Activated CD4-positive, alpha-beta T cell treated with anti-CD3 and anti-CD28 coated beads, Interleukin-2, amount 10 ng/mL, durations not matched to agents 7 days and 5 days (primary cell): ENCODE data around the gene PARD6B. TPM values are rescaled to one million over a fixed set of nuclear protein-coding genes. Genes with fewer than 3 reads are reported as not detected.
"Not testable (repeated sequence)": the region's sequence is repeated elsewhere in the genome, so short reads cannot be mapped to it uniquely, and the experiment has no call there.

Source experiments
- CTCF ChIA-PET: fragments of 350-600 bp; sonication (Branson Sonifier 250); formaldehyde crosslinking; loops from one replicate; lab custom pipeline; 2021; ENCODE audit warnings: antibody characterized with exemption; lab: Charles Lee
- POLR2A ChIA-PET: fragments of 350-600 bp; sonication (Branson Sonifier 250); formaldehyde crosslinking; loops from one replicate; lab custom pipeline; 2021; ENCODE audit warnings: antibody characterized with exemption; lab: Charles Lee
- DNase-seq: peaks from one replicate; pipeline ENCODE4 v3.0.0-alpha.2; 2020
- H3K27ac Mint-ChIP-seq: one replicate; pipeline ENCODE4 v1.8.0; 2021; ENCODE audit warnings: mild to moderate bottlenecking, moderate library complexity, mixed read lengths
- H3K27me3 Mint-ChIP-seq: one replicate; pipeline ENCODE4 v1.8.0; 2021; ENCODE audit warnings: mixed read lengths
- H3K36me3 Mint-ChIP-seq: one replicate; pipeline ENCODE4 v1.8.0; 2021; ENCODE audit warnings: low read depth, mixed read lengths
- H3K4me1 Mint-ChIP-seq: one replicate; pipeline ENCODE4 v1.8.0; 2021; ENCODE audit warnings: mixed read lengths
- H3K4me3 Mint-ChIP-seq: one replicate; pipeline ENCODE4 v1.8.0; 2021; ENCODE audit warnings: mild to moderate bottlenecking, moderate library complexity, mixed read lengths
- H3K9me3 Mint-ChIP-seq: one replicate; pipeline ENCODE4 v1.8.0; 2021; ENCODE audit warnings: mixed read lengths
- total RNA-seq, 2 experiments: library from RNA; stranded (reverse); gene quantifications; one replicate each; pipeline ENCODE4 v1.2.3, GENCODE V29; 2021

The PARD6B gene
- total RNA-seq, 2 experiments from 2014 or later, result 4.2 to 4.4 TPM

DNA sequence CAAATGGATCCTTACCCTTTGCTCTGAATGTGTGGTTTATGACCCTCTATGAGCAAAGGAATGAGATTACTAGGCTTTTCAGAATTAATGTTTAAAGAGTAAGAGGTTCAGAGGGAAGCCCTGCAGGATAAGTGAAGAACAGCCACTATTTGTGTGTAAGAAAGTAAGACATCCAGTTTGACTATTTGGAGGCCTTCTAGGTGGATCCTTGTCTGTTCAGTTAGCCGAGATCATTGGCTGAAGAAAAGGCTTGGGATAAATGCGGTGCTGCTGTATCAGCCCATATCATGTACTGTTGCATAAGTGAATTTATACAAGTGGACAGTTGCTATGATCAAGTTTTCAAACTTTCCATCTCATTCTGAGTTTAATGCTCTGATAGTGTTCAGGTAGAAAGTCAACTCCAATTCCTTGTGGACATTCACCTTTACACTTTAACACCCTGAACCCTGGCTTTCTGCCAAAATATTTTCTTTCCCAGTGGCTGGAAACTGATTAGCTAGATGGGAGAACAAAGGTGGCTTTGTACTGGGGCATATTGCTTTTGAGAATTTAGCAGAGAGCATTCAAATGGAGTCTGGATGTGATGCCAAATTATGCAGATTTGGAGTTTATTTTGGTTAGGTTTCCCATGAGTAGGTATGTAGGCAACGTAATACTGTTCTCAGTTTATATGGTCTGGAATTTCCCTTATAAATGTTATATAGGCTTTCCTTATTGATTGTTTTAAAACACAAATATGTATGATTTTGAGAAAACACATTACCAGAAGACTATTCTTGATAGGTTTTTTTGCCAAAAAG is 15.0 kb downstream of the PARD6B start:
- Mint-ChIP-seq H3K4me3 (no peak overlapping the region), H3K27ac (no peak overlapping the region), H3K4me1 (peaks cover 27% of the 10 kb centered on the region), H3K27me3 (no peaks in the 10 kb centered on the region), H3K36me3 (peaks cover 11% of the 10 kb centered on the region), H3K9me3 (no peaks in the 10 kb centered on the region)
- ChIA-PET CTCF (interaction anchor here (1.0 to 1.4 kb wide), 3 partner anchors 20 to 72 kb away, joined by 3 to 5 read pairs (median 3); no protein-coding TSS in a partner anchor), POLR2A (interaction anchor here (0.6 kb wide), 1 partner anchor 102 kb away, joined by 4 read pairs; no protein-coding TSS in a partner anchor)
- no peak for DNase-seq

DNA sequence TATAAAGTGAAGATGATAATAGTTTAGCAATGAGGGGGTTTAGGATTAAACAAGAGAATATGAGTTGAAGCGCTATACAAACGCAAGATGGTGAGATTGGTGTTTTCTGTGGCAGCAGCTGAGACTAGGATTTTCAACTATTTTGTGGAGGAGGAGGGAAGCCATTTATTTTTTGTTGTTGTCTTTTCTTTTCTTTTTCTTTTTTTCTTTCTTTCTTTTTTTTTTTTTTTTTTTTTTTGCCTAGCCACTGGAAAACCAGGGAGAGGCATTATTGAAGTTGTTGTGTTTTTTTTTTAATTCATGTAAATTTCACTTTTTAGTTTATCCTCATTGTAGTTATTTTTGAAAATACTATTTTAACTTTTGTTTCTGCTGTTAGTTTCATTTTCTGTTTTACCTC is 15.9 kb downstream of the PARD6B start:
- H3K9me3 Mint-ChIP-seq, result no peaks in the 10 kb centered on the region

DNA sequence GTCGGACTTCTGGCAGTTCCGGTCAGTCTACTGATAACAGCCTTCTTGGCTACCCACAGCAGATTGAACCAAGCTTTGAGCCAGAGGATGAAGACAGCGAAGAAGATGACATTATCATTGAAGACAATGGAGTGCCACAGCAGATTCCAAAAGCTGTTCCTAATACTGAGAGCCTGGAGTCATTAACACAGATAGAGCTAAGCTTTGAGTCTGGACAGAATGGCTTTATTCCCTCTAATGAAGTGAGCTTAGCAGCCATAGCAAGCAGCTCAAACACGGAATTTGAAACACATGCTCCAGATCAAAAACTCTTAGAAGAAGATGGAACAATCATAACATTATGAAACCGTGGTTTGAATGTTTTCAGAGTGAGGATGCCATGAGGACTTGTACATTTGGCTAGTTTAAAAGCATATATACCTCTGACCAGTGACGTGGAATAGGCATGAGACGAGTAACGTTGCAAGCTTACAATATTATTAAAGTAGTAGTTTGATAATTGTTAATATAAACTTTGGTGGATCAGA is 18.8 kb downstream of the PARD6B start:
- Mint-ChIP-seq H3K27ac (no peak overlapping the region), H3K36me3 (peaks cover 10% of the 10 kb centered on the region), H3K9me3 (no peaks in the 10 kb centered on the region), H3K27me3 (no peaks in the 10 kb centered on the region), H3K4me3 (no peak overlapping the region), H3K4me1 (peaks cover 24% of the 10 kb centered on the region)
- no peak for DNase-seq
- CTCF ChIA-PET, result interaction anchor here (0.6 to 2.6 kb wide), 7 partner anchors 10 to 1069 kb away, joined by 3 to 12 read pairs (median 6); partner anchors contain the start of gene BCAS4
- POLR2A ChIA-PET, result interaction anchor here (0.6 kb wide), 1 partner anchor 162 kb away, joined by 3 read pairs; no protein-coding TSS in a partner anchor

More for the DNA sequence above, 15.9 kb downstream of the PARD6B start:
- Mint-ChIP-seq H3K4me3 (peak overlapping the region; percentile 53), H3K36me3 (peaks cover 11% of the 10 kb centered on the region), H3K27me3 (no peaks in the 10 kb centered on the region), H3K27ac (peak overlapping the region; percentile 88), H3K4me1 (peaks cover 26% of the 10 kb centered on the region)
- ChIA-PET POLR2A (no interaction called here), CTCF (no interaction called here)
- DNase-seq, result no peak

DNA sequence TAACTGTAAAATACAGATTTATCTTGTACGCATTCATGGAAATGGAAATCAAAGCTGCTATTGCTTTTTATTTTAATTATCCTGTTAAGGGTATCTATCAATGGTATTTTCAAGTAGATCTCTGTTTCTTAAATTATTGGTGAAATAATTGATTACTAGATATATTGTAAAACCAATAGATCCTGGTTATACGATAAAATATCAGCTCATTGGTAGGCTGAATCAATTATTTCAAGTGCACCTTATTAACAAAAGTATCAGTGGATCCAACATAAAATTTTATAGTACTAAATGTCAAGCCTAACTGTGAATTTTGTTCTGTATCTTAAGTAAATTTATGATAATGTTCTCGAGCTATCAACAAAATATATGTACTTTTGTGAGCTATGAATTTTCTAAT is 21.8 kb downstream of the PARD6B start:
- Mint-ChIP-seq H3K9me3 (no peaks in the 10 kb centered on the region), H3K27ac (no peak overlapping the region), H3K27me3 (peaks cover 2% of the 10 kb centered on the region), H3K4me1 (peaks cover 2% of the 10 kb centered on the region), H3K36me3 (peaks cover under 1% of the 10 kb centered on the region), H3K4me3 (no peak overlapping the region)
- ChIA-PET POLR2A (no interaction called here), CTCF (interaction anchor here (0.8 kb wide), 1 partner anchor 37 kb away, joined by 3 read pairs; no protein-coding TSS in a partner anchor)
- no peak for DNase-seq

DNA sequence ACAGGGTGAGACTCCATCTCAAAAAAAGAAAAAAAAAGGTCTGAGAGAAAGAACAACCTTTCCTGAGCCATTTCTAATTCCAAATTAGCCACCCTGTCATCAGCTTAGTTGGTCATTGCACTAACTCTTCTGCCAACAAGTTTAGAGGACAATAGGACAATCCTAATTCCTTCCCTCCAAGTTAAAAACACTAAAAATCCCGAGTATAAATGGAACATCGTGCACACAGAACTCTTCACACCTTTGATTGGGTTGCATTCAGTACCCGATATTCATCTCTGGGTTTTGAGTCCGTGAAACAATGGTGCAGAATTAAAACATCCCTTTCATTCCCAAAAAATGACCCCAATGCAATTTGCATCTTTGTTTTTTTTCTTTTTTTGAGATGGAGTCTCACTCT is 23.0 kb downstream of the PARD6B start:
- CTCF ChIA-PET, result interaction anchor here (0.6 kb wide), 1 partner anchor 39 kb away, joined by 3 read pairs; no protein-coding TSS in a partner anchor
- H3K9me3 Mint-ChIP-seq, result no peaks in the 10 kb centered on the region
- POLR2A ChIA-PET, result no interaction called here

DNA sequence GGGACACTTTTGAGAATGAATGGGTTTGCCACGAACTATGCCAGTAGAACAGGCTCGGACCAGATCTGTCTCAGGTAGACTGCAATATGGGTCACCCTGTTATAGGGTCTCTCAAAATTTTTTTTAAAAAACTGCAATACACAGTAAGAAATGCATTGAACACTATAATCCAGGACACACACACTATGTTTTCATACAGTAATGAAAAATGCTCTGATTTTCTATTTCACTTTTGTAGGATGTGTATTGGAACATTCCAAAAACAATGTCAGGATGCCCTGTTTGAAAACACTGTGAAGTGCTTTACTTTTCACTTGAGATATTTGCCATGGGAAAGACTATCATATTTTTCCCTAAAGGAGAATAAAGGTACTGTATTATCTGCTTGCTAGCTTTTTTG is 25.1 kb downstream of the PARD6B start:
- POLR2A ChIA-PET, result no interaction called here
- no peak overlapping the region for H3K4me3 Mint-ChIP-seq
- no peak overlapping the region for H3K27ac Mint-ChIP-seq
- no peaks in the 10 kb centered on the region for H3K4me1 Mint-ChIP-seq
- no peaks in the 10 kb centered on the region for H3K9me3 Mint-ChIP-seq
- DNase-seq, result no peak
- H3K27me3 Mint-ChIP-seq, result peaks cover 2% of the 10 kb centered on the region
- CTCF ChIA-PET, result no interaction called here
- H3K36me3 Mint-ChIP-seq, result no peaks in the 10 kb centered on the region

More for the DNA sequence above, 23.0 kb downstream of the PARD6B start:
- Mint-ChIP-seq H3K36me3 (no peaks in the 10 kb centered on the region), H3K27me3 (peaks cover 2% of the 10 kb centered on the region), H3K4me1 (no peaks in the 10 kb centered on the region), H3K4me3 (no peak overlapping the region), H3K27ac (no peak overlapping the region)
- DNase-seq, result no peak

DNA sequence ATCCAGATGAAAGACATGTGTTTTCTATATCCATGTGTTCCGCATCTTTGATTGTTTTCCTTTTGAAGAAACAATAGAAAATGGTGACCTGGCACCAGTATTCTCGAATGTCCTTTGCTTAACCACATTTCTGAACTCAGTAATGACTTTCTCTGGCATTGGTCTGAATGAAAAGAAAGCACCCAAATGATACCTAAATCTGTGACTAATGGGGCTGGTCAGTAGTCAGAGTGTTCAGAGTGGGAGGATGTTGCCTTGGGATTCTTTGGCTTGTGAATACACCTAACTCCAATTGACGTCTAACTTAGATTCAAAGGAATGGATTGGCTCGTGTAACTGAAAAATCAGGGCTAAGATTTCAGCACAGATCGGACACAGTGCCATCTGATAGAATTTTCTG is 27.1 kb downstream of the PARD6B start:
- no peaks in the 10 kb centered on the region for H3K36me3 Mint-ChIP-seq
- no peak overlapping the region for H3K4me3 Mint-ChIP-seq
- no peak for DNase-seq
- peaks cover 2% of the 10 kb centered on the region for H3K27me3 Mint-ChIP-seq
- no peaks in the 10 kb centered on the region for H3K4me1 Mint-ChIP-seq
- CTCF ChIA-PET, result no interaction called here
- no peaks in the 10 kb centered on the region for H3K9me3 Mint-ChIP-seq
- no peak overlapping the region for H3K27ac Mint-ChIP-seq
- POLR2A ChIA-PET, result no interaction called here

DNA sequence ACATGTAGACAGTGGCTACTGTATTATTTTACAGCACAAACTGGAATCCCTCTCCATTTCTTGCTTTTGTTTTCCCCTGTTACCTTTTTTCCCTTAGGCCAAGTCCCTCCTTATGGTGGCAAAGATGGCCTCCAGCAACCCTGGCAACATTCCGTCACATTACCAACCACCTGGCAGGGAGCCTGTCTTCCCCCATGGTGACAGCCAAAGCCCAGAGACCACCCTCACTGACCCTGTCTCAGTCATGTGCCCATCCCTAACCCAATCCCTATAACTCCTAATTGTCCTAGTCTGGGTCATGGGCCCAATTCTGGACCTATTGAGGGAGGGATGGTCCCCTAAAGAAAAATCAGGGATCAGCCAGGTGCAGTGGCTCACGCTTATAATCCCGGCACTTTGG is 27.6 kb downstream of the PARD6B start:
- DNase-seq, result no peak
- H3K9me3 Mint-ChIP-seq, result no peaks in the 10 kb centered on the region
- CTCF ChIA-PET, result interaction anchor here (1.7 kb wide), 1 partner anchor 9 kb away, joined by 6 read pairs; no protein-coding TSS in a partner anchor
- no peaks in the 10 kb centered on the region for H3K4me1 Mint-ChIP-seq
- H3K36me3 Mint-ChIP-seq, result no peaks in the 10 kb centered on the region
- peaks cover 2% of the 10 kb centered on the region for H3K27me3 Mint-ChIP-seq
- no peak overlapping the region for H3K27ac Mint-ChIP-seq
- no peak overlapping the region for H3K4me3 Mint-ChIP-seq
- POLR2A ChIA-PET, result no interaction called here

DNA sequence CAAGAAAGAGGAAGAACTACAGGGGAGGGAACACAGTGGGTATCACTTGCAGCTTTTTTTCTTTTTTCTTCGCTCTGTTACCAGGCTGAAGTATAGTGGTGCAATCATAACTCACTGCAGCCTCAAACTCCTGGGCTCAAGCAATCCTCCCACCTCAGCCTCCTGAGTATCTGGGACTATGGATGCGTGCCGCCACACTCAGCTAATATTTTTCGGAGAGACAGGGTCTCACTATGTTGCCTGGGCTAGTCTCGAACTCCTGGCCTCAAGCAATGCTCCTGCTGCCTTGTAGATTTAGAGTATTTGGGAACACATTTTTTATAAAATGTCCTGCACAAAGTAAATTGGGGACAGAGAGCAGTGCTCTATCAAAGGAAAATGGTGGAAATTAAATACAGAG is 28.3 kb downstream of the PARD6B start:
- CTCF ChIA-PET, result interaction anchor here (1.7 kb wide), 1 partner anchor 10 kb away, joined by 6 read pairs; no protein-coding TSS in a partner anchor
- H3K4me1 Mint-ChIP-seq, result no peaks in the 10 kb centered on the region
- H3K27me3 Mint-ChIP-seq, result peaks cover 2% of the 10 kb centered on the region
- H3K36me3 Mint-ChIP-seq, result no peaks in the 10 kb centered on the region
- H3K9me3 Mint-ChIP-seq, result no peaks in the 10 kb centered on the region
- POLR2A ChIA-PET, result no interaction called here
- no peak overlapping the region for H3K27ac Mint-ChIP-seq
- no peak overlapping the region for H3K4me3 Mint-ChIP-seq
- no peak for DNase-seq

DNA sequence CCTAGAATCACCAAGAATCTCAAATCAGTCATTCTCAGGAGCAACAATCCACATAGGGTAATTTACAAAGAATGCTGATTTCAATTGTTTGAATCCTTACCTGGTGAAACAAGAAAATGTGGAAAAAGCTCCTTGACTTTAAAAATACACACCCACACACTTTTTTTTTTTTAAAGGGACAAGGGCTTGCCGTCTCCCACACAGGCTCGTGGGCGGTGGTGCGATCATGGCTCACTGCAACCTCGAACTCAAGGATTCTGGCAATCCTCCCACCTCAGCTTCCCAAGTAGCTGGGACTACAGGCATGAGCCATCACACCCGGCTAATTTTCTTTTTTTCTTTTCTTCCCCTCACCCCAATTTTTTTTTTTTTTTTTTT is 30.7 kb downstream of the PARD6B start:
- peaks cover 3% of the 10 kb centered on the region for H3K27me3 Mint-ChIP-seq
- CTCF ChIA-PET, result interaction anchor here (0.6 kb wide), 2 partner anchors 101 to 955 kb away, joined by 3 to 4 read pairs; no protein-coding TSS in a partner anchor
- no peak overlapping the region for H3K4me3 Mint-ChIP-seq
- no peak for DNase-seq
- no peaks in the 10 kb centered on the region for H3K9me3 Mint-ChIP-seq
- H3K4me1 Mint-ChIP-seq, result no peaks in the 10 kb centered on the region
- no peak overlapping the region for H3K27ac Mint-ChIP-seq
- H3K36me3 Mint-ChIP-seq, result no peaks in the 10 kb centered on the region
- POLR2A ChIA-PET, result no interaction called here

DNA sequence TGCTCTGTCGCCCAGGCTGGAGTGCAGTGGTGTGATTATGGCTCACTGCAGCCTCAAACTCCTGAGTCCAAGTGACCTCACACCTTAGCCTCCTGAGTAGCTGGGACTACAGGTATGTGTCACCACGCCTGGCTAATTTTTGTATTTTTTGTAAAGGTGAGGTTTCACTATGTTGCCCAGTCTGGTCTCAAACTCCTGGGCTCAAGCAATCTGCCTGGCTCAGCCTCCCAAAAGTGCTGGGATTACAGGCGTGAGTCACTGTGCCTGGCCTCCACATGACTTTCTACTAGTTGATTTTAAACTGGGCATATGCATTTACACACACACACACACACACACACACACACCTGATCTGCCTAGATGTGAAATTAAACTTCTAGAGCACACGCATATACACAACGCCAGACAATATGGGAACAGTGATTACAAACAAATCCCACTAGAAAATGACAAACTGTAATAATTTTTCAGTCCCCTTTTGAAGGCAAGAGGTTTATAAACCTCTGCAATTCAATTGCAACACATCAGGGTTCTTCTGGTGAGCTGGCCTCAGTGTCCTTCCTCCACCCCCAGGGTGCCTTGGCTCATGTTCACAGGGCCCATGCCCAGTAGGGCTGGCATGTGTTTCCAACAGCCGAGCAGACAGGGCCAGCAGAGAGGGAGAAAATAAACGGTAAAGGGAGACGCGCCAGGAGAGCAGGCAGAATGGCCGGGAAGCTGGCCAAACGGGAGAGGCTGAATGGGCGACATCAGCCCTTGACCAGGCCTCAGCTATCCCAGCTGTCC is 31.2 kb downstream of the PARD6B start:
- Mint-ChIP-seq H3K9me3 (no peaks in the 10 kb centered on the region), H3K4me3 (no peak overlapping the region), H3K27me3 (peaks cover 3% of the 10 kb centered on the region), H3K36me3 (no peaks in the 10 kb centered on the region), H3K4me1 (no peaks in the 10 kb centered on the region), H3K27ac (no peak overlapping the region)
- POLR2A ChIA-PET, result no interaction called here
- DNase-seq, result no peak
- CTCF ChIA-PET, result no interaction called here

DNA sequence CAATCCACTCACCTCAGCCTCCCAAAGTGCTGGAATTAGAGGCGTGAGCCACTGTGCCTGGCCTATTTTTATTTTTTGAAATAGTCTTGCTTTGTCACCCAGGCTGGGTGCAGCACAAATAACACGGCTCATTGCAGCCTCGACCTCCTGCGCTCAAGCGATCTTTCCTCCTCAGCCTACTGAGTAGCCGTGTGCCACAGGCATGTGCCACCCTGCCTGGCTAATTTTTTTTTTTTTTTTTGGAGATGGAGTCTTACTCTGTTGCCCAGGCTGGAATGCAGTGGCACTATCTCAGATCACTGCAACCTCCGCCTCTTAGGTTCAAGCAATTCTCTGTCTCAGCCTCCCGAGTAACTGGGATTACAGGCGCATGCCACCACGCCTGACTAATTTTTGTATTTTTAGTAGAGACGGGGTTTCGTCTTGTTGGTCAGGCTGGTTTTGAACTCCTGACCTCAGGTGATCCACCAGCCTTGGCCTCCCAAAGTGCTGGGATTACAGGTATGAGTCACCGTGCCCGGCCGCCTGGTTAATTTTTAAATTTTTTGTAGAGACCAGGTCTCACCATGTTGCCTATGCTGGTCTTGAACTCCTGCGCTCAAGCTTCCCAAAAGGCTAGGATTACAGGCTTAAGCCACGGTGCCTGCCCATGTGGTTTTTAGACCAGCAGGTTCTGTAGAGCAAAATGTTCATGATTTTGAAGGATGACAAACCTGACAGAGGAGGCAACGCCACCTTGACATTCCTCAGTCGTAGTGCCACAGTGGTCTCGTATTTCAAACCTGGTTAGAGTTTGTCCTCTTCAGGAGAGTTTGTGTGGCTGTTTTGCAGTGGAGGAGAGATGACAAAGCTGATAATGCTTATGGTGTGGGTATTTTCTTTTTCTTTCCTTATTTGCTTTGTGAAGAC is 32.4 kb downstream of the PARD6B start:
- POLR2A ChIA-PET, H3K4me3 Mint-ChIP-seq, H3K36me3 Mint-ChIP-seq, H3K4me1 Mint-ChIP-seq, H3K9me3 Mint-ChIP-seq, H3K27me3 Mint-ChIP-seq, H3K27ac Mint-ChIP-seq, DNase-seq: not testable (repeated sequence)
- CTCF ChIA-PET, result interaction anchor here (1.3 kb wide), 1 partner anchor 30 kb away, joined by 3 read pairs; no protein-coding TSS in a partner anchor
